ENCODE measurements around the gene PARVG.

DNA sequence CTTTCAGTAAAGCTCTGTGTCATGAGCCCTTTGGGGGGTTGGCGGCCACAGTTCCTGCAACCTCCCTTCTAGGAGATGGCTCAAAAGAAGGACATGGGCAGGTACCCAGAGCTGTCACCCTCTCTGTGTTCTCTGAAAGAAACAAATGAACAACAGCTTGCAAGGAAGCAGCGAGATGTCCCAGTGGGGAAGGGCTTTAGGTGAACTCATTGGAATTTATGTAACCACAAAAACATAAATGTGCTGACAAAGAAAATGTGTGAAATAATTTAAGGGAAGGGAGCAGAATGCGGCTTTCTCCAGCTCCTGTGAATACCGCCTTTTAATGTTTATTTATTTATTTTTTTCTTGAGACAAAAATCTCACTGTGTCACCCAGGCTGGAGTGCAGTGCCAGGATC, 3.3 kb downstream of the PARVG start:
- no peak for TF ChIP-seq POLR2AphosphoS5 (IDR thresholded peaks at IDR 0.05; ENCODE audit: low read depth, low read length)
- TF ChIP-seq TAF1 (IDR thresholded peaks at IDR 0.05; ENCODE audit: borderline replicate concordance, insufficient read depth, low read length), result no peak

Data from PFSK-1 (cell line).